Body of pancreas (tissue), 4 donors: Measurements from ENCODE around the gene TUBGCP2.

Source experiments
- POLR2A ChIP-seq, 3 donors: fragments of 450-650 bp; IDR thresholded peaks; one replicate each; pipeline ENCODE4 v1.6.1; 2016; ENCODE audit warnings: antibody characterized with exemption in 3 of 3, mild to moderate bottlenecking in 2 of 3
- TF ChIP-seq, protein P1 (sequence below), 7 experiments: fragments of 450-650 bp in 4 of 7; fragments of 200-600 bp in 3 of 7; sonication (generic) in 3 of 7; IDR thresholded peaks; one replicate each; pipeline ENCODE4 v1.5.1; 2016 to 2019; ENCODE audit warnings: antibody characterized with exemption in 7 of 7

DNA sequence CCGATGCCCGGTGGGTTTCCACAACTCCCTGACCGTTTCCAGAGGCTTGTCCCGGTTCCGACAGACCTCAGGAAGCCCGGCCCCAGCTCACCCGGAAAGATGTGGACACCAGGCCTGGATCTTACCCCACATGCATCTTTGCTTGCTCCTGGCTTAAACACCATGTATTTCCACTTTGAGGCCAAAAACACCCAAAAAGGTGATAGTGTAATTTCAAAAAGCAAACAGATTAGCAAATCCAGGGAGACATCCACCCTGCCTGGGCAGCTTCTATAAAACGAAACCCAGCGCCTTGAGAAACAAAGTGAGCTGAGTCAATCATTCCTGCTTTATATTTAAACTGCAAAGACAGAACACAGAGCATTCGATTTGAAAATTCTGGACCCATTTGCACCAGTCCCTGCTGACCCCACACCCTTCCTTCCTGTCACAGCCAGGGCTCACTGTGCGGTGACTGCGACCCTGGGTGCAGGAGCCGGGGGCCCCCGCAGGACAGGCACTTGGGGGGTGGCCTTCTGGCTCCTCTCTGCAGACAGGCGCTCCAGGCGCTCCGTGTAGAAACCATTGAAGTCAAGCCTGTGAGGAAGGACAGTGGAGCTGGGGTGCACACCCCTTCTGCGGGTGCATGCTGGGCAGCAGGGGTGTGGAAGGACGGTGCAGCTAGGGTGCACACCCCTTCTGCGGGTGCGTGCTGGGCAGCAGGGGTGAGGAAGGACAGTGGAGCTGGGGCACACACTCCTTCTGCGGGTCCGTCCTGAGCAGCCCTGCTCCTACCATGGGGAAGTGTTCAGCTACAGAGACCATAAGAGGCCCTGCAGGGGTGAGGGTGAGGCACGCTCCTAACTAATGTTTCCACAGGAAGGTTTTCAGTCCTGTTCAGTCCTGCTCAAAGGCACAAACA, 29.1 kb downstream of the TUBGCP2 start:
- TF ChIP-seq, protein P1, sequence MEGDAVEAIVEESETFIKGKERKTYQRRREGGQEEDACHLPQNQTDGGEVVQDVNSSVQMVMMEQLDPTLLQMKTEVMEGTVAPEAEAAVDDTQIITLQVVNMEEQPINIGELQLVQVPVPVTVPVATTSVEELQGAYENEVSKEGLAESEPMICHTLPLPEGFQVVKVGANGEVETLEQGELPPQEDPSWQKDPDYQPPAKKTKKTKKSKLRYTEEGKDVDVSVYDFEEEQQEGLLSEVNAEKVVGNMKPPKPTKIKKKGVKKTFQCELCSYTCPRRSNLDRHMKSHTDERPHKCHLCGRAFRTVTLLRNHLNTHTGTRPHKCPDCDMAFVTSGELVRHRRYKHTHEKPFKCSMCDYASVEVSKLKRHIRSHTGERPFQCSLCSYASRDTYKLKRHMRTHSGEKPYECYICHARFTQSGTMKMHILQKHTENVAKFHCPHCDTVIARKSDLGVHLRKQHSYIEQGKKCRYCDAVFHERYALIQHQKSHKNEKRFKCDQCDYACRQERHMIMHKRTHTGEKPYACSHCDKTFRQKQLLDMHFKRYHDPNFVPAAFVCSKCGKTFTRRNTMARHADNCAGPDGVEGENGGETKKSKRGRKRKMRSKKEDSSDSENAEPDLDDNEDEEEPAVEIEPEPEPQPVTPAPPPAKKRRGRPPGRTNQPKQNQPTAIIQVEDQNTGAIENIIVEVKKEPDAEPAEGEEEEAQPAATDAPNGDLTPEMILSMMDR (IDR thresholded peaks at IDR 0.05): no peak
- TF ChIP-seq POLR2A (IDR thresholded peaks at IDR 0.05): no peak
